ENCODE results near the gene EXOC1.
A peak's percentile ranks its signal among the peaks of the same experiment; 100 is the strongest.

DNA sequence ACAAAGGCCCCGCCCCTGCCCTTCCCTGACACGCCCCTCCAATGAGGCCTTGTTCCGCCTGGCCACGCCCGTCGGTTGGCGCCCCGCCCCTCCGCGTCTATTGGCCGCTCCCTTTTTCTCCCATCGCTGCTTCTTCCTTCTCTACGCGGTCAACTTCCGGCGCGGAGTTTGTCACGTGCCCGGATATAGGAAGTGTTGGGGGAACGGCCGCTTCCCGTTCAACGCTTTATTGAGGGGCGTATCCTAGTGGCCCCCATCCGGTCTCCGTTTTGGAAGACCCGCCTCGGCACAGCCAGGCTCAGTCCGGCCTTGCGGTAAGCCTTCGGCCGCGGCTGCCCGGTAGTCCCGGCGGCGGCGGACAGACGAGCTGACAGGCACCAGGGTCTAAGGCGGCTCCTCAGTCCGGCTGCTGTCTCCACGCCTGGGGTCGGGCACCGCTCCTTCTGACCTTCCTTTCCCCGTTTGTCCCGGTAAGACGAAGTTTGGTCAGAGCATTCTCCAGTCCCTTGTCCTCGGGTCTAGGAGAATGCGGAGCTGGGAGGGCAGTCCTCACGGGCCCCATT, at the start of gene EXOC1:
- TF ChIP-seq, protein P1, sequence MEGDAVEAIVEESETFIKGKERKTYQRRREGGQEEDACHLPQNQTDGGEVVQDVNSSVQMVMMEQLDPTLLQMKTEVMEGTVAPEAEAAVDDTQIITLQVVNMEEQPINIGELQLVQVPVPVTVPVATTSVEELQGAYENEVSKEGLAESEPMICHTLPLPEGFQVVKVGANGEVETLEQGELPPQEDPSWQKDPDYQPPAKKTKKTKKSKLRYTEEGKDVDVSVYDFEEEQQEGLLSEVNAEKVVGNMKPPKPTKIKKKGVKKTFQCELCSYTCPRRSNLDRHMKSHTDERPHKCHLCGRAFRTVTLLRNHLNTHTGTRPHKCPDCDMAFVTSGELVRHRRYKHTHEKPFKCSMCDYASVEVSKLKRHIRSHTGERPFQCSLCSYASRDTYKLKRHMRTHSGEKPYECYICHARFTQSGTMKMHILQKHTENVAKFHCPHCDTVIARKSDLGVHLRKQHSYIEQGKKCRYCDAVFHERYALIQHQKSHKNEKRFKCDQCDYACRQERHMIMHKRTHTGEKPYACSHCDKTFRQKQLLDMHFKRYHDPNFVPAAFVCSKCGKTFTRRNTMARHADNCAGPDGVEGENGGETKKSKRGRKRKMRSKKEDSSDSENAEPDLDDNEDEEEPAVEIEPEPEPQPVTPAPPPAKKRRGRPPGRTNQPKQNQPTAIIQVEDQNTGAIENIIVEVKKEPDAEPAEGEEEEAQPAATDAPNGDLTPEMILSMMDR (IDR thresholded peaks at IDR 0.05), result no peak
- TF ChIP-seq POLR2A (IDR thresholded peaks at IDR 0.05) (peak in 1 of 2 donors; percentile 43), POLR2AphosphoS5 (IDR thresholded peaks at IDR 0.05; ENCODE audit: insufficient read depth in 1 of 2, low read depth in 1 of 2) (peak; percentile 86 to 97)
